HG03045 (cell line): ENCODE measurements around the gene ZMAT2.
"Not testable (repeated sequence)": the region's sequence is repeated elsewhere in the genome, so short reads cannot be mapped to it uniquely, and the experiment has no call there.

ENCODE experiments used
- ATAC-seq: cut with Tn5 transposase; IDR thresholded peaks from one replicate; pipeline ENCODE4 v1.9.1; 2021; ENCODE audit warnings: mild to moderate bottlenecking, moderate library complexity; ENCODE audit not compliant: unreplicated experiment

The ZMAT2 gene

GRCh38 chr5:140700177-140701144 is at the start of gene ZMAT2:
Gene ZMAT2, plus strand, starts transcription at chr5:140700447. Its CDS starts 14 bp downstream, at chr5:140700461.
- peak; percentile 91 for ATAC-seq

- no peak for ATAC-seq
Measured at GRCh38 chr5:140658870-140659269, 41.4 kb upstream of the ZMAT2 start.

GRCh38 chr5:140660371-140660770 is 39.9 kb upstream of the ZMAT2 start:
- not testable (repeated sequence) for ATAC-seq

- ATAC-seq, result no peak
Measured at GRCh38 chr5:140664030-140664358, 36.3 kb upstream of the ZMAT2 start.

- peak; percentile 97 for ATAC-seq
Measured at GRCh38 chr5:140664359-140665119, 35.7 kb upstream of the ZMAT2 start, which contains the start of gene WDR55. Gene WDR55, plus strand, starts transcription at chr5:140664904. Its CDS starts 9 bp downstream, at chr5:140664913.

- ATAC-seq, result not testable (repeated sequence)
Measured at GRCh38 chr5:140671035-140671434, 29.2 kb upstream of the ZMAT2 start.

- ATAC-seq, result no peak
Measured at GRCh38 chr5:140671472-140672125, 28.6 kb upstream of the ZMAT2 start.

GRCh38 chr5:140672455-140673186 is 27.6 kb upstream of the ZMAT2 start:
- no peak for ATAC-seq

GRCh38 chr5:140673187-140673976 is 26.9 kb upstream of the ZMAT2 start, which contains the start of gene DND1:
Gene DND1, minus strand, starts transcription at chr5:140673576. Its CDS starts 34 bp downstream, at chr5:140673542.
- no peak for ATAC-seq

GRCh38 chr5:140674211-140674610 is 26.0 kb upstream of the ZMAT2 start:
- ATAC-seq, result no peak

- ATAC-seq, result no peak
Measured at GRCh38 chr5:140674629-140675028, 25.6 kb upstream of the ZMAT2 start.

GRCh38 chr5:140677947-140678346 is 22.3 kb upstream of the ZMAT2 start:
- ATAC-seq, result peak; percentile 65

GRCh38 chr5:140678993-140679392 is 21.3 kb upstream of the ZMAT2 start:
- no peak for ATAC-seq

- peak; percentile 2 for ATAC-seq
Measured at GRCh38 chr5:140690376-140690932, 9.8 kb upstream of the ZMAT2 start.

GRCh38 chr5:140690941-140691924 is 9.0 kb upstream of the ZMAT2 start, which contains the start of the genes HARS1 and HARS2:
Gene HARS1, minus strand, starts transcription at chr5:140691370. Its CDS starts 66 bp downstream, at chr5:140691304.
Gene HARS2, plus strand, starts transcription at chr5:140691455. Its CDS starts 194 bp downstream, at chr5:140691649.
- peak; percentile 97 for ATAC-seq

- ATAC-seq, result no peak
Measured at GRCh38 chr5:140694276-140694675, 6.0 kb upstream of the ZMAT2 start.

GRCh38 chr5:140696891-140697492 is 3.3 kb upstream of the ZMAT2 start:
- no peak for ATAC-seq
